ENCODE data around the gene EPHA8. TPM values are rescaled to one million over a fixed set of nuclear protein-coding genes. Genes with fewer than 3 reads are reported as not detected.

Gene EPHA8
- total RNA-seq, 1 experiment from 2014 or later: not detected

DNA sequence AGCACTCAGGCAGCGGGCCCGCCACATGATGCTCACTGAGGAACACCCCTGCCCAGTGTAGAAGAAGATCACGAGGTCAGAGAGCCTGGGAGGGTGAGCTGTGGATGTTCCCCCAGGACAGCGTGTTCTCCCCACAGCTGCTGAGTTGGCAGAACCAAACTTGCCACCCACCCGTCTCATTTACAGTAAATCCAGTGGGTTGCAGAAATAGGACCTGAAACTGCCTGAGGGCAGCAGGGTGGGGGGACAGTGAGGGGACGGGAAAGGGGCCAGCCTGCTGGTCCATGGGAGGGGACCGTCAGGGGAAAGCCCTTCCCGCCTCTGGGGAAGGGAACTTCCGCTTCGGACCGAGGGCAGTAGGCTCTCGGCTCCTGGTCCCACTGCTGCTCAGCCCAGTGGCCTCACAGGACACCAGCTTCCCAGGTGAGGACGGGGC is 89.6 kb downstream of the EPHA8 start, which contains the start of gene C1QB:
Gene C1QB, plus strand, starts transcription at position 356 of the 436 bp plus-strand sequence. CDS start 6,227 bp downstream, outside the sequence.
- H3K36me3 ChIP-seq (ENCODE audit: control insufficient read depth, insufficient read depth, low read length): no peaks in the 10 kb centered on the region
- no peaks in the 10 kb centered on the region for H3K9me3 ChIP-seq
- Mint-ChIP-seq H3K27me3 (ENCODE audit: insufficient read depth, unreplicated experiment) (peaks cover 10% of the 10 kb centered on the region), H3K4me3 (ENCODE audit: unreplicated experiment) (no peak within 1 kb of the TSS), H3K27ac (ENCODE audit: unreplicated experiment) (no peak within 1 kb of the TSS), H3K36me3 (ENCODE audit: insufficient read depth, unreplicated experiment) (no peaks in the 10 kb centered on the region), H3K9me3 (ENCODE audit: unreplicated experiment) (no peaks in the 10 kb centered on the region), H3K4me1 (ENCODE audit: low read depth, unreplicated experiment) (no peaks in the 10 kb centered on the region)
- DNase-seq: no peak
- ChIA-PET POLR2A (no interaction called here), CTCF (no interaction called here)
- no peak within 1 kb of the TSS for H3K4me3 ChIP-seq (ENCODE audit: low read depth, low read length)
- BruUV-seq (replicated peaks): no TSS peak
- TF ChIP-seq, protein P1, sequence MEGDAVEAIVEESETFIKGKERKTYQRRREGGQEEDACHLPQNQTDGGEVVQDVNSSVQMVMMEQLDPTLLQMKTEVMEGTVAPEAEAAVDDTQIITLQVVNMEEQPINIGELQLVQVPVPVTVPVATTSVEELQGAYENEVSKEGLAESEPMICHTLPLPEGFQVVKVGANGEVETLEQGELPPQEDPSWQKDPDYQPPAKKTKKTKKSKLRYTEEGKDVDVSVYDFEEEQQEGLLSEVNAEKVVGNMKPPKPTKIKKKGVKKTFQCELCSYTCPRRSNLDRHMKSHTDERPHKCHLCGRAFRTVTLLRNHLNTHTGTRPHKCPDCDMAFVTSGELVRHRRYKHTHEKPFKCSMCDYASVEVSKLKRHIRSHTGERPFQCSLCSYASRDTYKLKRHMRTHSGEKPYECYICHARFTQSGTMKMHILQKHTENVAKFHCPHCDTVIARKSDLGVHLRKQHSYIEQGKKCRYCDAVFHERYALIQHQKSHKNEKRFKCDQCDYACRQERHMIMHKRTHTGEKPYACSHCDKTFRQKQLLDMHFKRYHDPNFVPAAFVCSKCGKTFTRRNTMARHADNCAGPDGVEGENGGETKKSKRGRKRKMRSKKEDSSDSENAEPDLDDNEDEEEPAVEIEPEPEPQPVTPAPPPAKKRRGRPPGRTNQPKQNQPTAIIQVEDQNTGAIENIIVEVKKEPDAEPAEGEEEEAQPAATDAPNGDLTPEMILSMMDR (IDR thresholded peaks at IDR 0.05; ENCODE audit: insufficient read depth in 1 of 2, low read depth in 1 of 2, low read length in 1 of 2, severe bottlenecking in 1 of 2, unreplicated experiment in 1 of 2): no peak
- intact Hi-C loops (cut with micrococcal nuclease; ENCODE audit: unreplicated experiment): no loop called here
- no peaks in the 10 kb centered on the region for H3K4me1 ChIP-seq
- no peaks in the 10 kb centered on the region for H3K27me3 ChIP-seq (replicated peaks; ENCODE audit: control insufficient read depth, insufficient read depth, low read length)

Small RNA genes within 50 kb of the gene (microRNA-seq; reads per million reads assigned to microRNA genes)
- not detected for gene MIR6127

Other genes starting within 250 kb of the EPHA8 start
- gene ZBTB40, start 111.6 kb upstream of the EPHA8 start, total RNA-seq (2022): 20.4 and 20.8 TPM in 2 replicates
- gene C1QA, start 73.1 kb downstream of the EPHA8 start, total RNA-seq (2022): not detected in 2 replicates
- not detected in 2 replicates for gene C1QC, start 80.1 kb downstream of the EPHA8 start, total RNA-seq (2022)
- not detected in 2 replicates for gene C1QB, start 89.7 kb downstream of the EPHA8 start, total RNA-seq (2022)
- 30.1 and 31.5 TPM in 2 replicates for gene EPHB2, start 147.3 kb downstream of the EPHA8 start, total RNA-seq (2022)

Measured in Caco-2 (cell line).